Measurements from ENCODE around the gene FARP2.
"Not testable (repeated sequence)": the region's sequence is repeated elsewhere in the genome, so short reads cannot be mapped to it uniquely, and the experiment has no call there.

Gene FARP2, protein sequence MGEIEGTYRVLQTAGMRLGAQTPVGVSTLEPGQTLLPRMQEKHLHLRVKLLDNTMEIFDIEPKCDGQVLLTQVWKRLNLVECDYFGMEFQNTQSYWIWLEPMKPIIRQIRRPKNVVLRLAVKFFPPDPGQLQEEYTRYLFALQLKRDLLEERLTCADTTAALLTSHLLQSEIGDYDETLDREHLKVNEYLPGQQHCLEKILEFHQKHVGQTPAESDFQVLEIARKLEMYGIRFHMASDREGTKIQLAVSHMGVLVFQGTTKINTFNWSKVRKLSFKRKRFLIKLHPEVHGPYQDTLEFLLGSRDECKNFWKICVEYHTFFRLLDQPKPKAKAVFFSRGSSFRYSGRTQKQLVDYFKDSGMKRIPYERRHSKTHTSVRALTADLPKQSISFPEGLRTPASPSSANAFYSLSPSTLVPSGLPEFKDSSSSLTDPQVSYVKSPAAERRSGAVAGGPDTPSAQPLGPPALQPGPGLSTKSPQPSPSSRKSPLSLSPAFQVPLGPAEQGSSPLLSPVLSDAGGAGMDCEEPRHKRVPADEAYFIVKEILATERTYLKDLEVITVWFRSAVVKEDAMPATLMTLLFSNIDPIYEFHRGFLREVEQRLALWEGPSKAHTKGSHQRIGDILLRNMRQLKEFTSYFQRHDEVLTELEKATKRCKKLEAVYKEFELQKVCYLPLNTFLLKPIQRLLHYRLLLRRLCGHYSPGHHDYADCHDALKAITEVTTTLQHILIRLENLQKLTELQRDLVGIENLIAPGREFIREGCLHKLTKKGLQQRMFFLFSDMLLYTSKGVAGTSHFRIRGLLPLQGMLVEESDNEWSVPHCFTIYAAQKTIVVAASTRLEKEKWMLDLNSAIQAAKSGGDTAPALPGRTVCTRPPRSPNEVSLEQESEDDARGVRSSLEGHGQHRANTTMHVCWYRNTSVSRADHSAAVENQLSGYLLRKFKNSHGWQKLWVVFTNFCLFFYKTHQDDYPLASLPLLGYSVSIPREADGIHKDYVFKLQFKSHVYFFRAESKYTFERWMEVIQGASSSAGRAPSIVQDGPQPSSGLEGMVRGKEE

GRCh38 chr2:241355983-241356870 is at the start of gene FARP2:
FARP2 (plus strand) TSS chr2:241356285; CDS start chr2:241373108, 16,823 bp downstream.
- peak; percentile 98 for DNase-seq

DNA sequence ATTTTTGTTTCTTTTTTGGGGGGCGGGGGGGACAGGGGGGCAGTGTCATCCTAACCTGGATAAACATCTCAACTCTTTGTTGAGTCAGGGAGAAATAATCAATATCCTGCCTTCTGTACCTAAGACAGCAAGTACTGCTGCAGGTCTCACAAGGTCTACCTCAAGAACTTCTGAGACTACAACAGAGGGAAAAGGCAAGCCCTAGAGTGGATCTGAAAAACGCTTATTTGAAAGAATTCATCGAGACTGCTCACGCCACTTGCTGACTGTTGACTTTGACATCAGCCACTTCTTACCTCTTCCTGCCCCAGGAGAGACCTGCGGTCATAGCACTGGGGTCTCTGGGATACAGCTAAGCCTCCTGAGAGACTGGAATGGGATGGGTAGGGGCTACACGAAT is 49.0 kb upstream of the FARP2 start:
- DNase-seq: no peak

- DNase-seq: no peak
Measured at GRCh38 chr2:241308267-241308666, 47.8 kb upstream of the FARP2 start.

GRCh38 chr2:241308832-241309500 is 47.1 kb upstream of the FARP2 start:
- DNase-seq: no peak

- DNase-seq: peak; percentile 76
Measured at GRCh38 chr2:241309684-241310117, 46.4 kb upstream of the FARP2 start.

GRCh38 chr2:241310917-241311566 is 45.0 kb upstream of the FARP2 start:
- DNase-seq: no peak

GRCh38 chr2:241312082-241312481 is 44.0 kb upstream of the FARP2 start:
- DNase-seq: no peak

GRCh38 chr2:241313543-241314095 is 42.5 kb upstream of the FARP2 start:
- DNase-seq: no peak

GRCh38 chr2:241314226-241315092 is 41.6 kb upstream of the FARP2 start:
- no peak for DNase-seq

- peak; percentile 100 for DNase-seq
Measured at GRCh38 chr2:241315093-241315878, 40.8 kb upstream of the FARP2 start, which contains the start of gene HDLBP. HDLBP (minus strand) TSS chr2:241315672; CDS start chr2:241266869, 48,803 bp downstream.

GRCh38 chr2:241315879-241316631 is 40.0 kb upstream of the FARP2 start, which contains the start of gene SEPTIN2:
SEPTIN2 (plus strand) TSS chr2:241315925; CDS start chr2:241324233, 8,308 bp downstream.
- peak; percentile 74 for DNase-seq

- no peak for DNase-seq
Measured at GRCh38 chr2:241316825-241317224, 39.3 kb upstream of the FARP2 start.

- no peak for DNase-seq
Measured at GRCh38 chr2:241317391-241317790, 38.7 kb upstream of the FARP2 start.

- not testable (repeated sequence) for DNase-seq
Measured at GRCh38 chr2:241318830-241319229, 37.3 kb upstream of the FARP2 start.

- no peak for DNase-seq
Measured at GRCh38 chr2:241320394-241320793, 35.7 kb upstream of the FARP2 start.

DNA sequence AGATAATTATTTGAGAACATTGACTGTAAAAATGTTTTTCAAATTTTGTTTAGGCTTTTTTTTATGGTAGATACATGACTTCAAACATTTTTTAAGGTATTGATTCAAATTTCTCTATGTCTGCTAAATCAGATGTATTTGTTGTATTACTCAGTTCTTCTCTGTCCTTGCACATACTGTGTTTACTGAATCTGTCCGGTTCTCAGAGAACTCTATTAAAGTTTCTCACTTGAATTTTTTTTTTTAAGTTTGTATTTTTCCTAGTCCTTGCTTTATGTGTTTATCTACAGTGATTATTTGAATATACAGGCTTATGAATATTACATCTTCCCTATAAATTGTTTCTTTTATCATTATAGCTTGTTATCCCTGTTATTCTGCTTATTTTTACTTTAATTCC is 35.1 kb upstream of the FARP2 start:
- DNase-seq: no peak

DNA sequence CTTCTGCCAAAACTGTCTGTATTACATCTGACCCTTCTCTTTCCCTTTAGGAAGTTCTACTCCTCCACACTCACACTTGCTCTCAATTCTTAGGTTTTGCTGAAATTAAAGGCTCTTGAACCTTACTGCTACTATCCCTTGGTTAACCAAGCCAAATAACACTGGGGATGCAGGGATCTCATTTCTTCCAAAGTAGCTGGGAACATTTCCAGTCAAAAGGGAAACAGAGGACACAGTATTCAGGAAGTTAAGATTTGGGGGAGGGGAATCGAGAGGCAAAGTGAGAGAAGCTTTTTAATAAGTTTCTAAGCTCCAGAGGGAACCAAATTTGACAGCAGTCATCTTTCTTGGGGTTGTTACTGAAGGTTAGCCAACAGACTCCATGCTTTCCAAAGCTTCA is 34.2 kb upstream of the FARP2 start:
- no peak for DNase-seq

GRCh38 chr2:241323778-241324177 is 32.3 kb upstream of the FARP2 start:
- no peak for DNase-seq
